ENCODE data around the gene IZUMO1. TPM values are rescaled to one million over a fixed set of nuclear protein-coding genes. Genes with fewer than 3 reads are reported as not detected.

IZUMO1 gene
- total and polyA plus RNA-seq, 9 of the 15 experiments (the other 6 are each of a cell fraction or from before 2014, with no cell fraction given) = 0.14 to 2.1 (median 0.73) TPM

DNA sequence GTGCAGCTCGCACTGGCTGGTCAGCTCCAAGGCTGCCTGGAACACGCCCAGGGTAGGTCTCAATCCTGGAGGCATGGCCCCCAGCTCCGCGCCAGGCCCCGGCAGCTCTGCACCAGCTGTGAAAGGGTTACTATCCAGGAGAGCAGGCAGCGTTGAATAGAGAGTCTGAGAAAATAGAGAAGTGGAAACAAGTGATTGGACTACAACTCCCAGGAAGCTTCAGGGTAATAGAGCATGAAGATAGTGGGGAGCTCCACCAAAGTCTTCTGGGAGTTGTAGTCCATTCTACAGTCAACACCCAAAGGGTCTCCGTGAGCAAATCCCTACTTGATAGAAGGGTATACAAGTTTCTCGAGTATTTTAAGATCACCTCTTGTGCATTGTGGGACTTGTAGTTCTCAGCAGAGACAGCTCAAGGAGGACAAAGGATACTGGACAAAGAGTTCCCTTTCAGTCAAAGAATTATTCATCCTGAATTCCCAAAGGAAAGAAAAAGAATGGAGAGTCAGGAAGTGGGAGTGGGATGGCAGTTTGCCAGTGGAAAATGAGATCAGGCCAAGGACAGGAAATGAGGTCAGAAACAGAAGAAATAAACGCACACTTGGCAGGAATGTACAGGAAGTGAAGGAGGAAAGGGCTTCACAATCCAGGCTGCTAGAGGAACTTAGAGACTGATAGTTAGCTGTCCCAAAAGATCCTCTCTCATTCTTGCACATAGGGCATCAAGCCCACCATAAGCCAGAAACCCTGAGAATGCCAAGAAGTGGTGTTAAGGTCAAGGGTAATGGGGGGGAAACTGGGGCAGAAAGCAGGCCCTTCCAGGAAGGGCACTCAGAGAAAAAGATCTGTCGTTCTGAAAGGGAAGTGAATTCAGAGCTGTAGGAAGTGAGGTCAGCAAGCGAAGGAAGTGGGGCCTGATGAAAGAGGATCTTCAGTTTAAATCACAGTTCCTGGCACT lies 21.6 kb downstream of the IZUMO1 start (continued):
- TF ChIP-seq, protein P1, sequence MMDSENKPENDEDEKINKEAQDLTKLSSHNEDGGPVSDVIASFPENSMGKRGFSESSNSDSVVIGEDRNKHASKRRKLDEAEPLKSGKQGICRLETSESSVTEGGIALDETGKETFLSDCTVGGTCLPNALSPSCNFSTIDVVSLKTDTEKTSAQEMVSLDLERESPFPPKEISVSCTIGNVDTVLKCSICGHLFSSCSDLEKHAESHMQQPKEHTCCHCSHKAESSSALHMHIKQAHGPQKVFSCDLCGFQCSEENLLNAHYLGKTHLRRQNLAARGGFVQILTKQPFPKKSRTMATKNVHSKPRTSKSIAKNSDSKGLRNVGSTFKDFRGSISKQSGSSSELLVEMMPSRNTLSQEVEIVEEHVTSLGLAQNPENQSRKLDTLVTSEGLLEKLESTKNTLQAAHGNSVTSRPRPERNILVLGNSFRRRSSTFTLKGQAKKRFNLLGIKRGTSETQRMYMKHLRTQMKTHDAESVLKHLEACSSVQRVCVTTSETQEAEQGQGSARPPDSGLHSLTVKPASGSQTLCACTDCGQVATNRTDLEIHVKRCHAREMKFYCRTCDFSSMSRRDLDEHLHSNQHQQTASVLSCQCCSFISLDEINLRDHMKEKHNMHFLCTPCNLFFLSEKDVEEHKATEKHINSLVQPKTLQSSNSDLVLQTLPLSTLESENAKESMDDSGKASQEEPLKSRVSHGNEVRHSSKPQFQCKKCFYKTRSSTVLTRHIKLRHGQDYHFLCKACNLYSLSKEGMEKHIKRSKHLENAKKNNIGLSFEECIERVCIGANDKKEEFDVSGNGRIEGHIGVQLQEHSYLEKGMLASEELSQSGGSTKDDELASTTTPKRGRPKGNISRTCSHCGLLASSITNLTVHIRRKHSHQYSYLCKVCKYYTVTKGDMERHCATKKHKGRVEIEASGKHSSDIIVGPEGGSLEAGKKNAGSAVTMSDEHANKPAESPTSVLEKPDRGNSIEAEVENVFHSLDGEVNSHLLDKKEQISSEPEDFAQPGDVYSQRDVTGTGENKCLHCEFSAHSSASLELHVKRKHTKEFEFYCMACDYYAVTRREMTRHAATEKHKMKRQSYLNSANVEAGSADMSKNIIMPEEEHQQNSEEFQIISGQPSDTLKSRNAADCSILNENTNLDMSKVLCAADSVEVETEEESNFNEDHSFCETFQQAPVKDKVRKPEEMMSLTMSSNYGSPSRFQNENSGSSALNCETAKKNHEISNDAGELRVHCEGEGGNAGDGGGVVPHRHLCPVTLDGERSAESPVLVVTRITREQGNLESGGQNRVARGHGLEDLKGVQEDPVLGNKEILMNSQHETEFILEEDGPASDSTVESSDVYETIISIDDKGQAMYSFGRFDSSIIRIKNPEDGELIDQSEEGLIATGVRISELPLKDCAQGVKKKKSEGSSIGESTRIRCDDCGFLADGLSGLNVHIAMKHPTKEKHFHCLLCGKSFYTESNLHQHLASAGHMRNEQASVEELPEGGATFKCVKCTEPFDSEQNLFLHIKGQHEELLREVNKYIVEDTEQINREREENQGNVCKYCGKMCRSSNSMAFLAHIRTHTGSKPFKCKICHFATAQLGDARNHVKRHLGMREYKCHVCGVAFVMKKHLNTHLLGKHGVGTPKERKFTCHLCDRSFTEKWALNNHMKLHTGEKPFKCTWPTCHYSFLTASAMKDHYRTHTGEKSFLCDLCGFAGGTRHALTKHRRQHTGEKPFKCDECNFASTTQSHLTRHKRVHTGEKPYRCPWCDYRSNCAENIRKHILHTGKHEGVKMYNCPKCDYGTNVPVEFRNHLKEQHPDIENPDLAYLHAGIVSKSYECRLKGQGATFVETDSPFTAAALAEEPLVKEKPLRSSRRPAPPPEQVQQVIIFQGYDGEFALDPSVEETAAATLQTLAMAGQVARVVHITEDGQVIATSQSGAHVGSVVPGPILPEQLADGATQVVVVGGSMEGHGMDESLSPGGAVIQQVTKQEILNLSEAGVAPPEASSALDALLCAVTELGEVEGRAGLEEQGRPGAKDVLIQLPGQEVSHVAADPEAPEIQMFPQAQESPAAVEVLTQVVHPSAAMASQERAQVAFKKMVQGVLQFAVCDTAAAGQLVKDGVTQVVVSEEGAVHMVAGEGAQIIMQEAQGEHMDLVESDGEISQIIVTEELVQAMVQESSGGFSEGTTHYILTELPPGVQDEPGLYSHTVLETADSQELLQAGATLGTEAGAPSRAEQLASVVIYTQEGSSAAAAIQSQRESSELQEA (IDR thresholded peaks at IDR 0.05; ENCODE audit: low read depth) = no peak
- TF ChIP-seq ILF3 (IDR thresholded peaks at IDR 0.05; ENCODE audit: borderline replicate concordance) = no peak
- TF ChIP-seq ETV1 (tag; conservative IDR thresholded peaks at IDR 0.05; ENCODE audit: low read depth) = peak; percentile 66; the same call in 1 of the 2 replicates
- TF ChIP-seq SMAD4 (CRISPR knock-in tag; conservative IDR thresholded peaks at IDR 0.05) = 0 out of 2 replicates have a peak, but pooled peaks have one; percentile 26
- TF ChIP-seq MBD2 (IDR thresholded peaks at IDR 0.05; ENCODE audit: borderline replicate concordance, low read depth) = no peak; the same call in 1 of the 2 replicates
- TF ChIP-seq NEUROD1 (IDR thresholded peaks at IDR 0.05; ENCODE audit: borderline replicate concordance, low read depth, low read length, partially characterized antibody) = no peak
- TF ChIP-seq BACH1 (tag; IDR thresholded peaks at IDR 0.05) = peak; percentile 73
- TF ChIP-seq, protein P2, sequence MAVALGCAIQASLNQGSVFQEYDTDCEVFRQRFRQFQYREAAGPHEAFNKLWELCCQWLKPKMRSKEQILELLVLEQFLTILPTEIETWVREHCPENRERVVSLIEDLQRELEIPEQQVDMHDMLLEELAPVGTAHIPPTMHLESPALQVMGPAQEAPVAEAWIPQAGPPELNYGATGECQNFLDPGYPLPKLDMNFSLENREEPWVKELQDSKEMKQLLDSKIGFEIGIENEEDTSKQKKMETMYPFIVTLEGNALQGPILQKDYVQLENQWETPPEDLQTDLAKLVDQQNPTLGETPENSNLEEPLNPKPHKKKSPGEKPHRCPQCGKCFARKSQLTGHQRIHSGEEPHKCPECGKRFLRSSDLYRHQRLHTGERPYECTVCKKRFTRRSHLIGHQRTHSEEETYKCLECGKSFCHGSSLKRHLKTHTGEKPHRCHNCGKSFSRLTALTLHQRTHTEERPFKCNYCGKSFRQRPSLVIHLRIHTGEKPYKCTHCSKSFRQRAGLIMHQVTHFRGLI (CRISPR knock-in tag; IDR thresholded peaks at IDR 0.05) = no peak
- TF ChIP-seq, protein P3, sequence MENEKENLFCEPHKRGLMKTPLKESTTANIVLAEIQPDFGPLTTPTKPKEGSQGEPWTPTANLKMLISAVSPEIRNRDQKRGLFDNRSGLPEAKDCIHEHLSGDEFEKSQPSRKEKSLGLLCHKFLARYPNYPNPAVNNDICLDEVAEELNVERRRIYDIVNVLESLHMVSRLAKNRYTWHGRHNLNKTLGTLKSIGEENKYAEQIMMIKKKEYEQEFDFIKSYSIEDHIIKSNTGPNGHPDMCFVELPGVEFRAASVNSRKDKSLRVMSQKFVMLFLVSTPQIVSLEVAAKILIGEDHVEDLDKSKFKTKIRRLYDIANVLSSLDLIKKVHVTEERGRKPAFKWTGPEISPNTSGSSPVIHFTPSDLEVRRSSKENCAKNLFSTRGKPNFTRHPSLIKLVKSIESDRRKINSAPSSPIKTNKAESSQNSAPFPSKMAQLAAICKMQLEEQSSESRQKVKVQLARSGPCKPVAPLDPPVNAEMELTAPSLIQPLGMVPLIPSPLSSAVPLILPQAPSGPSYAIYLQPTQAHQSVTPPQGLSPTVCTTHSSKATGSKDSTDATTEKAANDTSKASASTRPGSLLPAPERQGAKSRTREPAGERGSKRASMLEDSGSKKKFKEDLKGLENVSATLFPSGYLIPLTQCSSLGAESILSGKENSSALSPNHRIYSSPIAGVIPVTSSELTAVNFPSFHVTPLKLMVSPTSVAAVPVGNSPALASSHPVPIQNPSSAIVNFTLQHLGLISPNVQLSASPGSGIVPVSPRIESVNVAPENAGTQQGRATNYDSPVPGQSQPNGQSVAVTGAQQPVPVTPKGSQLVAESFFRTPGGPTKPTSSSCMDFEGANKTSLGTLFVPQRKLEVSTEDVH (IDR thresholded peaks at IDR 0.05; ENCODE audit: low read depth, partially characterized antibody) = peak; percentile 39
- TF ChIP-seq, protein P4, sequence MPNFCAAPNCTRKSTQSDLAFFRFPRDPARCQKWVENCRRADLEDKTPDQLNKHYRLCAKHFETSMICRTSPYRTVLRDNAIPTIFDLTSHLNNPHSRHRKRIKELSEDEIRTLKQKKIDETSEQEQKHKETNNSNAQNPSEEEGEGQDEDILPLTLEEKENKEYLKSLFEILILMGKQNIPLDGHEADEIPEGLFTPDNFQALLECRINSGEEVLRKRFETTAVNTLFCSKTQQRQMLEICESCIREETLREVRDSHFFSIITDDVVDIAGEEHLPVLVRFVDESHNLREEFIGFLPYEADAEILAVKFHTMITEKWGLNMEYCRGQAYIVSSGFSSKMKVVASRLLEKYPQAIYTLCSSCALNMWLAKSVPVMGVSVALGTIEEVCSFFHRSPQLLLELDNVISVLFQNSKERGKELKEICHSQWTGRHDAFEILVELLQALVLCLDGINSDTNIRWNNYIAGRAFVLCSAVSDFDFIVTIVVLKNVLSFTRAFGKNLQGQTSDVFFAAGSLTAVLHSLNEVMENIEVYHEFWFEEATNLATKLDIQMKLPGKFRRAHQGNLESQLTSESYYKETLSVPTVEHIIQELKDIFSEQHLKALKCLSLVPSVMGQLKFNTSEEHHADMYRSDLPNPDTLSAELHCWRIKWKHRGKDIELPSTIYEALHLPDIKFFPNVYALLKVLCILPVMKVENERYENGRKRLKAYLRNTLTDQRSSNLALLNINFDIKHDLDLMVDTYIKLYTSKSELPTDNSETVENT (CRISPR knock-in tag; IDR thresholded peaks at IDR 0.05) = no peak
